D721Med (cell line): ENCODE results near the gene NODAL.

Experiments used
- DNase-seq: peaks from one replicate; pipeline ENCODE4 v3.0.0; 2011; ENCODE audit warnings: low spot score; ENCODE audit not compliant: insufficient read length
- FAIRE-seq: peaks from 2 replicates; lab custom pipeline; 2011; peaks lifted over from hg19 to GRCh38; lab: Jason Lieb, UNC
- CTCF ChIP-seq: IDR thresholded peaks from 2 replicates; pipeline ENCODE4 v1.5.1; 2012; ENCODE audit warnings: mild to moderate bottlenecking, control low read depth; ENCODE audit not compliant: insufficient read depth; ENCODE audit errors: missing control alignments

NODAL gene

DNA sequence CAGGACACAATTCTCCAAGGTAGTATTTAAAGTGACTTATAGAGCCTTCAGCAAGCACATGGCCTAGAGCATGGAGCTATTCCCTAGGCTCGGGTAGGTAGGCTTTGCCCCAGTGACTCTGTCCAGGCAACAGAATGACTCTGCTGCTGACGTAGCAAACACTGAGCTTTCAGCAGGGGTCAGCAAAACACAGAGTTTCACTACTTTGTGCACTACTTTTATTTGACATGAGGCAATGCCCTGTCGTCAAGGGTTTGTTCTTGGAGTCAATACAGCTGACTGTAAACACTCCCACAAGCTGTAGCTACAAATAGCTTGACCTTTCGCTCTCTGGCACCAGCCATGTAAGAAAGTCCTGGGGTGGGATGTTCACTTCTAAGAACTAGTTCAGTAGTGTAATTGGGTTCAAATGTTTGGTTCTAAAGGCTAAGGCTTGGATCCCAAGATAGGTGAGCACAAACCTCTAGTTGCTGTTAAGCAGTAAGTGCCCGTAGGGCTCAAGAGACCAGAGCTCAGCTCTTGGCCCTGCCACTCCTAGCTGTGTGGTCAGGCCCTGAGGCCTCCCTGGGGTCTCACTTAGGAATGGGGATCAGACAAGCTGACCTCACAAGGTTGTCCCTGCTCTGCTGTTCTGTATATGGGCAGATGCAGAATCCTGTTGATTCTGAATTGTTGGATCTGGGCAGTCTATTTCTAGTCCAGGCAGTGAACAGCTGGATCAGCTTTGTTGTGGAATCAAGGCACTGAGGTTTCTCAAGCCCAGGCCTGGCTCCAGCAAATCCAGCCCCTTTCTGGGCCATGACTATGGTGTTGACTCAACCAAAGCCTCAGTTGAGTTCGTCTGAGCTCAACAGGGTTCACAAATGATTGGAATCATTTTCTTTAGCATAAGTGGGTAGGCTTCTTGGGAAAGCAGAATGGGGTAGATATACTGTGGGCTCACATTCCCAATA lies 10.7 kb downstream of the NODAL start:
- DNase-seq (no peak), FAIRE-seq (no peak)

DNA sequence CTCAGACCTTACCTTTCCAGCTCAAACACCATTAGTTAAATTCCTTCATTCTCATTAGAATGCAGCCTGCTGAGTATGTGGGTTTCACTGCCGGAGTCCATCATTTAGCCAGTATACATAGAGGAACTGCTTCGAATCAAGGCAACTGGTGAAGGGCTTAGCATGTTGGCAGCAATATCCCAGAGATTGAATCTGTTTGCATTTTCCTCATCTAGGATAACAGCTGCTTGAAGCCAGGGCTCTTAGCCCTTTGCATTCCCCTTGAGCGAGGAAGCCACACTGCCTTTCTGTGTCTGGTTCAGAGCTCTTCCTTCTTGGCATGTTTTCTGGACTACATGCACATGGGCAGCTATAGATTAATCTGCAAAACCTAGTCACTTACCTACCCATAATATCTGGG lies 14.7 kb downstream of the NODAL start:
- FAIRE-seq = no peak
- no peak for DNase-seq
- no peak for TF ChIP-seq CTCF

More for the DNA sequence above, 10.7 kb downstream of the NODAL start:
- TF ChIP-seq CTCF = no peak

DNA sequence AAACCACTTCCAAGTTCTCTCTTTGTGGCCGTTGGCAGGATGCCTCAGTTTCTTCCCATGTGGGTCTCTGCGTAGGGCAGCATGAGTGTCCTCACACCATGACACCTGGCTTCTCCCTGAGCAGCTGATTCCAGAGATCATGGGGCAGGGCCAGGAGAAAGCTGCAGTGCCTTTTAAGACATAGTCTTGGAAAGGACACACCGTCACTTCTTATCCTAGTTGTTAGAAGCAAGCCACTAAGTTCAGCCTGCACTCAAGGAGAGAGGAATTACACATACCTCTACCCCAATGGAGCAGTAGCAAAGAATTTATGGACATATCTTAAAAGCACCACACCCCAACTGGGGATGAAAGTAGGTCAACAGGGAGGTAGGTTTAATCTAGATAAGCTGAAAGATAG lies 16.4 kb downstream of the NODAL start:
- TF ChIP-seq CTCF = no peak
- no peak for DNase-seq
- no peak for FAIRE-seq

DNA sequence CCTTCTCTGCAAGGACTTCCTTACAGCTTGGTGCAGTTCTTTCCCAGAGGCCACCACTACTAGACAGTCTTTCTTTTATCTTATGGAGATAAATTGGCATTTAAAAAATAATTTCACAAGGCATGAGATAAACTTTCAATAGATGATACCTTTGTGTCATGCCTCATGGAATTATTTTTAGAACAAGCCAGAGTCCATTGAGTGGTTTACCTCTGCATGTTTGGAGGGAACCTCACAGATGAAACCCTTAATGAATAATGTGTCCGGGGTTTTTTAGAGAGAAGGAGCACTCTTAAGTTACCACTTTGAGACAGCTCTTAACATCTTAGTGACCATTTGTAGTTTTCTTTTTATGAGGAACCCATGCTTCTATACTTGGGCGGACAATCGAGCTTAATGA lies 17.2 kb downstream of the NODAL start:
- DNase-seq (no peak), FAIRE-seq (no peak)
- no peak for TF ChIP-seq CTCF

DNA sequence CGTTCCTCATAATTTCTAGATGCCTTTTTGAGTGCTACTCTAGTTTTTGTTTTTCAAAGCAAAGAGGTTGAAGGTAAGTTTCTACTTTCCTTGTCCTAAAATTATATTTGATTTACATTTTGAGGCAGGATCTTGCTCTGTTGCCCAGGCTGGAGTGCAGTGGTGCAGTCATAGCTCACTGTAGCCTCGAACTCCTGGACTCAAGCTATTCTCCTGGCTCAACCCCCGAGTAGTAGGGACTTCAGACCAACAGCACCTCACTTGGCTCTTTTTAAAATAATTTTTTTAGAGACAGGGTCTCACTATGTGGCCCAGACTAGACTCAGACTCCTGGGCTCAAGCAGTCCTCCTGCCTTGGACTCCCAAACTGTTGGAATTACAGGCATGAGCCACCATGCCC lies 22.8 kb downstream of the NODAL start:
- DNase-seq = no peak
- FAIRE-seq = no peak
- TF ChIP-seq CTCF = no peak

- no peak for DNase-seq
- no peak for FAIRE-seq
- TF ChIP-seq CTCF = no peak
These were observed 23.3 kb downstream of the NODAL start for GRCh38 chr10:70418229-70418628.

DNA sequence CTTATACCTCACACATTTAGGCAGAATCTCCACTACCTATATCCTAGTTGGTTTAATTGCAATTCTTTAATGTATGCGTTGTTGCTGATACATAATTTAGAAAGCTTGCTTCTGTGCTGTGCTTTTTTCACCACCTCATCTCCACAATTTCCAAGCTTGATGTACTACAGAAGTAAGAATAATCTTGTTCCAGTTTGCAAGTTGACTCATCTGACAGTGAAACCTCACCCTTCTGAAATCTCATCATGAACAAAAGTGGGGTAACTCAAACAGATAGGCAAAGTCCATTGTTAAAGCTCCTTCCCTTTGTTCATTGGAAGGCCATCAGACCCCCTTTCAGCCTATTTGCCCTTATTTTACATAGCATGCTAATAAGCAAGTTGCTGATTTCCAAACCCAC lies 23.9 kb downstream of the NODAL start:
- FAIRE-seq (no peak), DNase-seq (no peak)
- no peak for TF ChIP-seq CTCF
